Activated CD4-positive, alpha-beta T cell treated with anti-CD3 and anti-CD28 coated beads, Interleukin-2, Interleukin-4, amounts not matched to agents 100 ng/mL and 50 ng/mL, durations not matched to agents 16 hours and 8 hours (primary cell): ENCODE data around the gene SSR4.

Source experiments
- DNase-seq: peaks from one replicate; pipeline ENCODE4 v3.0.0-alpha.2; 2020; ENCODE audit warnings: low spot score

Gene SSR4

DNA sequence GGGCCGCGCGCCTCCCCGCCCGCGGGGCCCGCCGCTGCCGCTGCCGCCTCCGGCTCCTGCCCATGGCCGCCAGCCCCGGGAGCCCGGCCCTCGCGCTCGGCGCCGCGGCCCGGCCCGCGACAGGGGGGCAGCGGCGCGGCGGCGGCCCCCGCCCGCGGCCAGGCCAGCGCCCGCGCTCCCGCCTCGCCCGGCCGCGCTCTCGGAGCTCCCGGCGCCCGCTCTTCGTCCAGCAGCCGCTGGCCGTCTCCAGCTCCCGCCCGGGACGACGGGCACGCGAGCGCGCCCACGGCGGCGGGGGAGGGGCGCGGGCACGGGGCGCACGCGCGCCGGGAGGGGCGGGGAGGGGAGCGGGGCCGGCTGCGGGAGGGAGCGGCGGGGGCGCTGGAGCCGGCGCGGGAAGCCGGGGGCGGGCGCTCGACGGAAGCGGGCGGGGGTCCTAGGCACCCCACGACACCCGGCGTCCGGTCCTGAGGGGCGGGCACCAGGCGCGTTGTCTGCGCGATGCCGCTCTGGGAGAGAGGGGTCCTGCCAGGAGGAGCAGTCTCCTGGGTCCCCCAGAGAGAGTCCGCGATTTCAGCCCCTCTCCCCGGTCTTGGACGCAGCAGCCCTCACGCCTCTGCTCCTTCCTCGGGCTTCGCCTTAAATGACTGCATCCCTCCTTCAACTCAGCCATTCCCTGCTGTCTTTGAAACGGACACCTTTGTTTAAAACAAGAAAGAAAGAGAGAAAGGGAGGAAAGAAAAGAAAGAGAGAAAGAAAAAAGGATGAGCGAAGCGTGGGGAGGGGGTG, 36.4 kb downstream of the SSR4 start:
- DNase-seq: no peak

DNA sequence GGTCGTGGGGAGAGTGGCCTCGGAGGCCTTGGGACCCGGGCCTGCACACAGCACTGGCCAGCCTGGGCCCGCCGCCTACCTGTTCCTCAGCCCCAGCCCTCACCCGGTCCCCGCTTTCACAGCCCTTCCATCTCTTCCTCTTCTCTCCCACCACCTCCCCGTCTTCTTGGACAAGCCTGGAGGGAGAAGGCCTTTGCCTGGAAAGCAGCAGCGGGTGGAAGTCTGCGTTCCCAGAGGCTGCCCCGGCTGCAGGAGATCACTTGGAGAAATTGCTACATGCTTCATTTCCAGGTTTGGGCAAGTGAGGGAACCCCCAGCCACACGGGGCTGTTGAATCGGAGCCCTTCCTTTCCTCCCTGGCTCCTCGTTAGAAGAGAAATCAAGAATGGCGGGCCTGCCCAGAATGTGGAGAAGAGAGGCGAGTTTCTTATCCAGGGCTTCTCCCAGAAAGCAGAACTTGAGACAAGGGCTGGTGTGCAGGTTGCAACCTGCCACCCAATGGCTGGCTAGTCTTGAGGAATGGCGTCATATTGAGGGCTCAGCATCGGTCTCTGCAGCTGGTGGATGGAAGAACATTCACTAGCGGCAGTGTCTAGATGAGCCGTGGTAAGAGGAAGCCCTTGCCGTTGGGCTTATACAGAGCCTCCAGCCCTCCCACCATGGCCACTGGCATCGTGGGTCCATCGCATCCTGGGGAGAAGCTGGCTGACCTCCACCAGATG, 37.1 kb downstream of the SSR4 start:
- DNase-seq: no peak

DNA sequence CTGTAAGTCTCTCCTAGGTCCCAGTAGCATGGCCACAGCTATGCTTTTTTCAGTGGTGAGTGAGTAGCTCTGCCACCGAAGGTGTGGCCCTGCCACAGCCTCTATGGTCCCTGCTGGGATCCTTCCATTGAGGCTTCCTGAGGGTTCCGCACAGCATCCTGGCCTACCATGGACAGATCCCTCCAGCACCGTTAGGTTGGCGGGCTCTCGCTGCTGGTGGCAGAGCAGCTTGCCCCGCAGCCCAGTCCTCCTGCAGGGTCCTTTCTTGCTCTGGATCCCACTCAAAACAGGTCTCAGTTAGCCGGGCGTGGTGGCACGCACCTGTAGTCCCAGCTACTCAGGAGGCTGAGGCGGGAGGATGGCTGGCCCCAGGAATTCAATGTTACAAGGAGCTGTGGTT, 38.3 kb downstream of the SSR4 start:
- DNase-seq: no peak

DNA sequence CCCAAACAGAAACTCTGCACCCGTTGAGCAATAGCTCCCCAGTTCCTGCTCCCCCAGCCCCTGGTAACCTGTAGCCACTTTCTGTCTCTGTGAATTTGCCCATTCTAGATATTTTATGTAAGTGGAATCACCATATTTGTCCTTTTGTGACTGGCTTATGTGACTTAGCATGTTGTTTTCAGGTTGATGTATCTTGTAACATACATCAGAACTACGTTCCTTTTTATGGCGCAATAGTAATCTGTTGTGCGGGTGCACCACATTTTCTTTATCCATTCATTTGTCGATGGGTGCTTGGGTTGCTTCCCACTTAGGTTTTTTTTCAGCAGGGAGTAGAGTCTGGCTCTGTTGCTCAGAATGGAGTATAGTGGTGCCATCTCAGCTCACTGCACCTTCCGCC, 42.5 kb downstream of the SSR4 start:
- no peak for DNase-seq

DNA sequence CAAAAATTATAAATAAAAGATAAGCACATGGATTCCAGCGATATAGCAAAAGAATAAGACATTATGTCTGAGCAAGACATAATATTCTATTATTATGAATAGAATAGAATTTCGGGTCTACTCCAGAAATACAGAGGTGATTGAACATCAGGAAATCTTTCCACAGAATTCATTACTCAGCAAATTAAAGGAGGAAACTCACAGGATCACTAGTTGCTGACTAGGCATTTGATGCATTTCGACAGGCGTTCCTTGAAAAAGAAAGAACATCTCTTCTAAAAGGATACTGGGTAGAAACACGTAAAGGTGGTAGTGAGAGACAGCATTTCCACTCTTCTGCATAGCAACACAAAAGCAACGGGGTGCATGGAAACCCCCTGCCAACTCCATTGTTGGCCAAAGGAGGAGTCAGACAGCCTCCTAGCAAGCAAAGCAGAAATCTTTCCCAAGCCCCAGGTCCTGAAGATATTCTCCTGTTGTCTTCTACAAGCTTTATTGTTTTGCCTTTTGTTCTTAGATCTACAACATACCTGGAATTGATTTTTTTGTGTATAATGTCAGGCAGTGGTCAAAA, 50.1 kb downstream of the SSR4 start:
- no peak for DNase-seq

DNA sequence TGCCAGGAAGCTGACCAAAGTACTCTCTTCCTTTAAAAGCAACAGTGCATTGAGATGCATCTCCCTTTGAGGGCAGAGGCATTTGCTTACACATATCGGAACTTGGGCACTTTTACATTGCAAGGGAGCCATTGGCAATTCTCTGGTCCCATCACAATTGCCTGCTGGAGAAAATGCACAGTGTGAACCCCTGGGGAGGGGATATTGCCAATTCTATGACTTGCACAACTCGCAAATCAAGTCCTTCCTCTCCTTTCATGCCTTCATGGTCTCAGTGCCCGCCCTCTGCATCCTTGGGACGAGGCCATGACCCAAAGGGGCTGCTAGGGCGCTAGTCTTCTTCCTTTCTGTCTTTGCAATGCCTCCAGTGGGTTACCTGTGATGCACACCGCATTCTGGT, 50.7 kb downstream of the SSR4 start:
- no peak for DNase-seq

DNA sequence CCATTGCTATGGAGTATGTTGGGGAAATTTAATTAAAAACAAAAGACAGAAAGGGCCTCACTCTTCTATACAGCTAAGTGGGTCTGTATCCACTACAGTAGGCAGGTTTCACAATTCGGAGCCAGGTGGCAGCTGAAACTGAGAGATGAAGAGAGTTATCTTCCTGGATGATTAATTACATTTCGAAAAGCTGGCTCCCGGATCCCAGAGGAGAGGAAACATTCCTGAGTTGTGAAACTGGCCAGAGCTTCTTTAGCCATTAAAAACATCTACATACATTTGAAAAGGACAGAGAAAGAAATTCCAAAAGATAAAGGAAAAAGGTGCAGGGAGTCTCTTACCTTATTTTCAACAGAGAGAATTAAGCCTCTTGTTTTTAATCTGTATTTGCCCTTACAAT, 51.4 kb downstream of the SSR4 start:
- no peak for DNase-seq
